K562 (cell line): Measurements from ENCODE around the gene DYNC1I1. TPM values are rescaled to one million over a fixed set of nuclear protein-coding genes. Genes with fewer than 3 reads are reported as not detected.

Experiments used
- CBX2 ChIP-seq: fragments of 200-600 bp; sonication (generic); IDR thresholded peaks from one replicate; pipeline ENCODE4 v1.6.1; 2012; ENCODE audit warnings: mild to moderate bottlenecking, low read length, inconsistent platforms; ENCODE audit not compliant: insufficient read depth, poor library complexity, severe bottlenecking
- MECOM ChIP-seq: fragments of 250-450 bp; sonication (Bioruptor Pico); IDR thresholded peaks from 2 replicates; pipeline ENCODE4 v1.8.0; 2022; ENCODE audit warnings: inconsistent platforms
- MED1 ChIP-seq: sonication (generic); formaldehyde crosslinking; IDR thresholded peaks from 2 replicates; pipeline ENCODE4 v1.8.1; 2023; ENCODE audit warnings: missing genetic modification reagents, borderline replicate concordance
- MEIS2 ChIP-seq: fragments of 450-650 bp; IDR thresholded peaks from 2 replicates; pipeline ENCODE4 v1.6.1; 2014; ENCODE audit warnings: mild to moderate bottlenecking; ENCODE audit not compliant: partially characterized antibody
- MTF1 ChIP-seq: fragments of 250-450 bp; sonication (Bioruptor Pico); IDR thresholded peaks from 2 replicates; pipeline ENCODE4 v1.9.0; 2021; ENCODE audit warnings: moderate library complexity, mild to moderate bottlenecking, inconsistent platforms, borderline replicate concordance
- NBN ChIP-seq: fragments of 450-650 bp; IDR thresholded peaks from 2 replicates; pipeline ENCODE4 v1.6.1; 2016; ENCODE audit warnings: low read depth, mild to moderate bottlenecking
- NR2F6 ChIP-seq: fragments of 450-650 bp; formaldehyde crosslinking; IDR thresholded peaks from 2 replicates; pipeline ENCODE4 v1.4.0; 2020; ENCODE audit warnings: mild to moderate bottlenecking
- POLR2H ChIP-seq: IDR thresholded peaks from 2 replicates; pipeline ENCODE4 v1.6.1; 2016; ENCODE audit warnings: missing genetic modification characterization, low read depth, mild to moderate bottlenecking, control low read depth, missing compliant biosample characterization, moderate library complexity
- PTTG1 ChIP-seq: fragments of 450-650 bp; IDR thresholded peaks from 2 replicates; pipeline ENCODE4 v1.6.1; 2016; ENCODE audit warnings: low read depth, mild to moderate bottlenecking, missing genetic modification characterization, missing compliant biosample characterization
- TEAD2 ChIP-seq: fragments of 450-650 bp; IDR thresholded peaks from 2 replicates; pipeline ENCODE4 v1.6.1; 2016; ENCODE audit warnings: missing genetic modification characterization, control low read depth, missing compliant biosample characterization
- THRAP3 ChIP-seq: fragments of 450-650 bp; IDR thresholded peaks from 2 replicates; pipeline ENCODE4 v1.6.1; 2016; ENCODE audit warnings: mild to moderate bottlenecking, inconsistent platforms, borderline replicate concordance
- YY1 ChIP-seq, 3 experiments: IDR thresholded peaks; 2 replicates each; pipeline ENCODE4 v1.6.1; 2011; ENCODE audit warnings: low read length in 2 of 3, mild to moderate bottlenecking in 2 of 3, moderate library complexity in 2 of 3, borderline replicate concordance in 1 of 3, control low read depth in 1 of 3, low read depth in 1 of 3; ENCODE audit not compliant: insufficient read depth in 3 of 3, insufficient replicate concordance in 2 of 3, control insufficient read depth in 1 of 3, insufficient read length in 1 of 3; ENCODE audit errors: extremely low read depth in 1 of 3
- ZBTB7A ChIP-seq: IDR thresholded peaks from 2 replicates; pipeline ENCODE4 v1.6.1; 2011; ENCODE audit warnings: low read depth, mild to moderate bottlenecking, low read length, moderate library complexity, borderline replicate concordance; ENCODE audit not compliant: control insufficient read depth
- ZFP30 ChIP-seq: fragments of 250-450 bp; sonication (Bioruptor Pico); IDR thresholded peaks from 2 replicates; pipeline ENCODE4 v1.8.0; 2022; ENCODE audit warnings: moderate library complexity, mild to moderate bottlenecking, inconsistent platforms, borderline replicate concordance
- ZNF3 ChIP-seq: fragments of 250-450 bp; sonication (Bioruptor Pico); IDR thresholded peaks from 2 replicates; pipeline ENCODE4 v1.5.0; 2021; ENCODE audit warnings: mild to moderate bottlenecking, moderate library complexity
- ZZZ3 ChIP-seq: fragments of 450-650 bp; IDR thresholded peaks from 2 replicates; pipeline ENCODE4 v1.6.1; 2016; ENCODE audit warnings: antibody characterized with exemption, mild to moderate bottlenecking, moderate library complexity
- polyA plus RNA-seq, 8 experiments: library from polyadenylated mRNA; depleted of rRNA in 4 of 8; stranded (reverse) in 5 of 8; unstranded in 3 of 8; fragments of >200 nt; fragmentation: Nextera tagmentation in 2 of 8; fragmentation: Illumina TruSeq in 1 of 8; extraction: Ambion mirVana in 2 of 8; extraction: Trizol in 1 of 8; gene quantifications; 2 replicates each; pipeline versions ENCODE4 v1.2.1 to v1.2.3, GENCODE V29; 2011 to 2014; ENCODE audit warnings: inconsistent platforms in 1 of 8, missing spikeins in 1 of 8
- total RNA-seq, 7 experiments: library from RNA; depleted of rRNA in 6 of 7; stranded (reverse); fragments of >200 nt in 6 of 7; fragmentation: Illumina TruSeq in 2 of 7; extraction: Trizol in 2 of 7; gene quantifications; 2 replicates each; pipeline versions ENCODE4 v1.2.1 to v1.2.3, GENCODE V29; 2011 to 2021; ENCODE audit warnings: low replicate concordance in 1 of 7
- TF ChIP-seq, protein P1 (sequence below): IDR thresholded peaks from 2 replicates; pipeline ENCODE4 v1.6.1; 2011; ENCODE audit not compliant: insufficient read length; ENCODE audit errors: extremely low read depth
- TF ChIP-seq, protein P2 (sequence below): IDR thresholded peaks from 2 replicates; pipeline ENCODE4 v1.6.1; 2012; ENCODE audit warnings: low read depth, low read length, improper control_type of control experiment, borderline replicate concordance
- TF ChIP-seq, protein P3 (sequence below), 3 experiments: IDR thresholded peaks in 2 of 3; conservative IDR thresholded peaks in 1 of 3; 2 replicates each; pipeline ENCODE4 v1.5.1; 2011 to 2012; ENCODE audit warnings: low read length in 3 of 3, mild to moderate bottlenecking in 3 of 3, control low read depth in 2 of 3, improper control_type of control experiment in 1 of 3, inconsistent platforms in 1 of 3, low read depth in 1 of 3, mixed read lengths in 1 of 3, moderate library complexity in 1 of 3; ENCODE audit not compliant: insufficient read depth in 2 of 3
- TF ChIP-seq, protein P4 (sequence below): sonication (generic); formaldehyde crosslinking; IDR thresholded peaks from 2 replicates; pipeline ENCODE4 v1.8.0; 2022; ENCODE audit warnings: missing genetic modification reagents, mild to moderate bottlenecking, moderate library complexity, borderline replicate concordance

Gene DYNC1I1
- total and polyA plus RNA-seq, 9 of the 15 experiments (the other 6 are each of a cell fraction or from before 2014, with no cell fraction given): 0.22 to 1.5 (median 0.44) TPM

DNA sequence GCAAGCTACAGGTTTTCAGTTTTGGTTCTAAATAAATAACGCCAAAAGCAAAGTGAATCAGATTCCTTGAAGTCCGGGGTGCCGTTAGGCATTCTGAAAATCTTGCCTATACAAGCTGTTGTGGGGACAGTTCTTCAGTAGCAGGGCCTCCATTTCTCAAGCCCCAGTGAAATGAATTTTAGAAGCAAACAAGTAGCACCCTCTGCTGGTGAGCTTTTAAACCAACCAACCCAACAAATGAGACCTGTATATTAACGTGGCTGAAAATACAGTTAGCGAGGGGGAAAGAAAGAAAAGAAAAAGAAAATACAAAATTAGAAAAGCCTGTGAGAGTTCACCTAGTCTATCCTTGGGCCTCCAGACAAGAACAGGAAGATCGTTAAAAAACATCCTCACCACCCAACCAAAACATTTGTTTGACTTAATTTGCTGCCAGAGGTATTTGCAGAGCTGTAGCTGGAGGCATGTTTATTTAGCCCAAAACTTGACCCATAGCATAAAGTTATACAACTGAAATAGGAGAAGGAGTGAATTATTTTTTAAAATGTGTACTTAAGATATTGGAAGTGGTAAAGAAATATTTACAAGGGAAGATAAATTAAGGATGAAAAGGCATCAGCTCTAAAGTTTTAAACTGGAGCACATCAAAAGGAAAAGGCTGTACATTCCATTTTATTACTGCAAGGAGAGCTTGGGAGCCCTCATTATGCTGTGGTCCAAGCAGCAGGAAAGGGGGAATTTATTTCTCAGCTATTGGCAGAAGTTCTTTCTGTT lies 98.9 kb downstream of the DYNC1I1 start (continued):
- TF ChIP-seq, protein P1, sequence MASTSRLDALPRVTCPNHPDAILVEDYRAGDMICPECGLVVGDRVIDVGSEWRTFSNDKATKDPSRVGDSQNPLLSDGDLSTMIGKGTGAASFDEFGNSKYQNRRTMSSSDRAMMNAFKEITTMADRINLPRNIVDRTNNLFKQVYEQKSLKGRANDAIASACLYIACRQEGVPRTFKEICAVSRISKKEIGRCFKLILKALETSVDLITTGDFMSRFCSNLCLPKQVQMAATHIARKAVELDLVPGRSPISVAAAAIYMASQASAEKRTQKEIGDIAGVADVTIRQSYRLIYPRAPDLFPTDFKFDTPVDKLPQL: no peak
- TF ChIP-seq, protein P2, sequence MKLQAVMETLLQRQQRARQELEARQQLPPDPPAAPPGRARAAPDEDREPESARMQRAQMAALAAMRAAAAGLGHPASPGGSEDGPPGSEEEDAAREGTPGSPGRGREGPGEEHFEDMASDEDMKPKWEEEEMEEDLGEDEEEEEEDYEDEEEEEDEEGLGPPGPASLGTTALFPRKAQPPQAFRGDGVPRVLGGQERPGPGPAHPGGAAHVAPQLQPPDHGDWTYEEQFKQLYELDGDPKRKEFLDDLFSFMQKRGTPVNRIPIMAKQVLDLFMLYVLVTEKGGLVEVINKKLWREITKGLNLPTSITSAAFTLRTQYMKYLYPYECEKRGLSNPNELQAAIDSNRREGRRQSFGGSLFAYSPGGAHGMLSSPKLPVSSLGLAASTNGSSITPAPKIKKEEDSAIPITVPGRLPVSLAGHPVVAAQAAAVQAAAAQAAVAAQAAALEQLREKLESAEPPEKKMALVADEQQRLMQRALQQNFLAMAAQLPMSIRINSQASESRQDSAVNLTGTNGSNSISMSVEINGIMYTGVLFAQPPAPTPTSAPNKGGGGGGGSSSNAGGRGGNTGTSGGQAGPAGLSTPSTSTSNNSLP: no peak
- TF ChIP-seq THRAP3 (no peak), MECOM (no peak), NBN (no peak), MEIS2 (no peak), POLR2H (no peak), TEAD2 (tag) (no peak), NR2F6 (CRISPR knock-in tag) (no peak), ZZZ3 (no peak), PTTG1 (tag) (no peak), MED1 (CRISPR knock-in tag) (no peak), YY1 (IDR thresholded peaks at IDR 0.05; ENCODE audit: borderline replicate concordance in 1 of 3, control insufficient read depth in 1 of 3, extremely low read depth in 1 of 3, insufficient read depth in 3 of 3, insufficient read length in 1 of 3, insufficient replicate concordance in 2 of 3, low read depth in 1 of 3, low read length in 2 of 3) (peak in 1 of 3 experiments; percentile 19), ZFP30 (CRISPR knock-in tag) (no peak), ZBTB7A (no peak), ZNF3 (CRISPR knock-in tag) (no peak), MTF1 (CRISPR knock-in tag) (no peak), CBX2 (no peak)
- TF ChIP-seq, protein P3, sequence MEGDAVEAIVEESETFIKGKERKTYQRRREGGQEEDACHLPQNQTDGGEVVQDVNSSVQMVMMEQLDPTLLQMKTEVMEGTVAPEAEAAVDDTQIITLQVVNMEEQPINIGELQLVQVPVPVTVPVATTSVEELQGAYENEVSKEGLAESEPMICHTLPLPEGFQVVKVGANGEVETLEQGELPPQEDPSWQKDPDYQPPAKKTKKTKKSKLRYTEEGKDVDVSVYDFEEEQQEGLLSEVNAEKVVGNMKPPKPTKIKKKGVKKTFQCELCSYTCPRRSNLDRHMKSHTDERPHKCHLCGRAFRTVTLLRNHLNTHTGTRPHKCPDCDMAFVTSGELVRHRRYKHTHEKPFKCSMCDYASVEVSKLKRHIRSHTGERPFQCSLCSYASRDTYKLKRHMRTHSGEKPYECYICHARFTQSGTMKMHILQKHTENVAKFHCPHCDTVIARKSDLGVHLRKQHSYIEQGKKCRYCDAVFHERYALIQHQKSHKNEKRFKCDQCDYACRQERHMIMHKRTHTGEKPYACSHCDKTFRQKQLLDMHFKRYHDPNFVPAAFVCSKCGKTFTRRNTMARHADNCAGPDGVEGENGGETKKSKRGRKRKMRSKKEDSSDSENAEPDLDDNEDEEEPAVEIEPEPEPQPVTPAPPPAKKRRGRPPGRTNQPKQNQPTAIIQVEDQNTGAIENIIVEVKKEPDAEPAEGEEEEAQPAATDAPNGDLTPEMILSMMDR (IDR thresholded peaks at IDR 0.05 in 2 of 3, conservative IDR thresholded peaks at IDR 0.05 in 1 of 3; ENCODE audit: insufficient read depth in 2 of 3, low read depth in 1 of 3, low read length in 3 of 3): peak; percentile 62 to 84 (median 63)
- TF ChIP-seq, protein P4, sequence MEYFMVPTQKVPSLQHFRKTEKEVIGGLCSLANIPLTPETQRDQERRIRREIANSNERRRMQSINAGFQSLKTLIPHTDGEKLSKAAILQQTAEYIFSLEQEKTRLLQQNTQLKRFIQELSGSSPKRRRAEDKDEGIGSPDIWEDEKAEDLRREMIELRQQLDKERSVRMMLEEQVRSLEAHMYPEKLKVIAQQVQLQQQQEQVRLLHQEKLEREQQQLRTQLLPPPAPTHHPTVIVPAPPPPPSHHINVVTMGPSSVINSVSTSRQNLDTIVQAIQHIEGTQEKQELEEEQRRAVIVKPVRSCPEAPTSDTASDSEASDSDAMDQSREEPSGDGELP (CRISPR knock-in tag): no peak
